ENCODE results near the gene FAAP24. TPM values are rescaled to one million over a fixed set of nuclear protein-coding genes. Genes with fewer than 3 reads are reported as not detected.
"Not testable (repeated sequence)": the region's sequence is repeated elsewhere in the genome, so short reads cannot be mapped to it uniquely, and the experiment has no call there.

FAAP24 gene
- total and polyA plus RNA-seq, 2 donors (not counting 3 experiments of a cell fraction or from before 2014, with no cell fraction given) = 2.0 to 4.4 TPM

DNA sequence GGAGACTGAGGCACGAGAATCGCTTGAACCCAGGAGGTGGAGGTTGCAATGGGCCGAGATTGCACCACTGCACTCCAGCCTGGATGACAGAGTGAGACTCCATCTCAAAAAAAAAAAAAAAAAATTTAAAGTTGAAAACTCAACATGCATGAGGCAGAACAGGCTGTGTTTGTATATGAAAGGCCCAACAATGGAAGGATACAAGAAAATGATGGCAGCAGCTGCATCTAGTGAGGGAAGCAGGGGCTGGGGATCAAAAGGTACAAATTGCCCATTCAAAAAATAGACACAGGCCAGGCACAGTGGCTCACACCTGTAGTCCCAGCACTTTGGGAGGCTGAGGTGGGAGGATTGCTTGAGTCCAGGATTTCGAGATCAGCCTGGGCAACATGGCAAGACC is 5.8 kb downstream of the FAAP24 start:
- H4K20me1 ChIP-seq (replicated peaks; ENCODE audit: control insufficient read depth, extremely low read depth, insufficient read depth, low read length); H2AFZ ChIP-seq (ENCODE audit: low read depth, low read length); H3K9me1 ChIP-seq (replicated peaks; ENCODE audit: control insufficient read depth, extremely low read depth, insufficient read depth, low read length); H3K4me1 ChIP-seq (ENCODE audit: control insufficient read depth, extremely low read depth, insufficient read depth, low read length); POLR2A ChIA-PET; H3K9ac ChIP-seq (replicated peaks; ENCODE audit: extremely low read depth, insufficient read depth, low read length); FAIRE-seq; H3K4me3 ChIP-seq (replicated peaks in 1 of 3; ENCODE audit: insufficient read depth in 1 of 3, low read depth in 1 of 3, low read length in 3 of 3); H3K4me2 ChIP-seq (ENCODE audit: insufficient read depth, low read length); H3K9me3 ChIP-seq (replicated peaks; ENCODE audit: control insufficient read depth, insufficient read depth, low read length); DNase-seq (ENCODE audit: low read depth, low spot score); H3K27ac ChIP-seq (ENCODE audit: insufficient read depth, low read depth, low read length); H3K27me3 ChIP-seq (ENCODE audit: control insufficient read depth in 2 of 2, insufficient read depth in 2 of 2, low read length in 2 of 2); H3K36me3 ChIP-seq (ENCODE audit: control insufficient read depth in 2 of 2, extremely low read depth in 1 of 2, insufficient read depth in 2 of 2, low read length in 2 of 2); H3K79me2 ChIP-seq (ENCODE audit: control insufficient read depth, insufficient read depth, low read length); dilution Hi-C loops (cut with MboI; ENCODE audit: extremely low pct_ligation_motif_present, low sequenced_read_pairs); BruUV-seq (replicated peaks): not testable (repeated sequence)
- CTCF ChIA-PET = interaction anchor here (1.0 to 3.8 kb wide), 5 partner anchors 63 to 207 kb away, joined by 4 to 28 read pairs (median 16); no protein-coding TSS in a partner anchor
- intact Hi-C loops (cut with micrococcal nuclease) = loop anchor here (2.0 to 10.0 kb wide), 2 partner anchors 107 to 199 kb away; partner anchors contain the start of gene GPATCH1

DNA sequence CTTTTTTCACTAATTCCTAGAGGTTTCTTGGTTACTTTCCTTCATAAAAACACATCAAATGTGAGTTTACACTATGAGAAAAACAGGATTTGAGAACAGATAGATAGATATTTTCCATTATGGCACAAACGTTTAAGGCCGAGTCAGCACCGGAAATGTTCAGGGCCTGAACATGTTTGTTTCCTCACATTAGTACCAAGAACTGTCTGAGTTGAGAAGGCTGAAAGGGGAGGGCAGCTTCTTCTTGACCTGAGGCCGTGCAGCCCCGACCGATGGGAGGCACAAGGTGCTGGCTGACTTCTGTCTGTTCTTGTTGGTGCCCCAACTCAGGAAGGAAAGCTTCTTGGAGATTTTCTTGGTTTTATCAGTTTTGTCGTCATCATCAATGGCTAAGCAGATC is 7.8 kb downstream of the FAAP24 start:
- H3K27ac ChIP-seq (ENCODE audit: insufficient read depth, low read depth, low read length); BruUV-seq (replicated peaks); CTCF ChIA-PET; H4K20me1 ChIP-seq (replicated peaks; ENCODE audit: control insufficient read depth, extremely low read depth, insufficient read depth, low read length); H3K4me2 ChIP-seq (ENCODE audit: insufficient read depth, low read length); H2AFZ ChIP-seq (ENCODE audit: low read depth, low read length); dilution Hi-C loops (cut with MboI; ENCODE audit: extremely low pct_ligation_motif_present, low sequenced_read_pairs); DNase-seq (ENCODE audit: low read depth, low spot score); POLR2A ChIA-PET; FAIRE-seq; H3K4me3 ChIP-seq (replicated peaks in 1 of 3; ENCODE audit: insufficient read depth in 1 of 3, low read depth in 1 of 3, low read length in 3 of 3); H3K9ac ChIP-seq (replicated peaks; ENCODE audit: extremely low read depth, insufficient read depth, low read length); H3K27me3 ChIP-seq (ENCODE audit: control insufficient read depth in 2 of 2, insufficient read depth in 2 of 2, low read length in 2 of 2); H3K9me1 ChIP-seq (replicated peaks; ENCODE audit: control insufficient read depth, extremely low read depth, insufficient read depth, low read length); H3K36me3 ChIP-seq (ENCODE audit: control insufficient read depth in 2 of 2, extremely low read depth in 1 of 2, insufficient read depth in 2 of 2, low read length in 2 of 2); H3K9me3 ChIP-seq (replicated peaks; ENCODE audit: control insufficient read depth, insufficient read depth, low read length); H3K4me1 ChIP-seq (ENCODE audit: control insufficient read depth, extremely low read depth, insufficient read depth, low read length); H3K79me2 ChIP-seq (ENCODE audit: control insufficient read depth, insufficient read depth, low read length): not testable (repeated sequence)
- intact Hi-C loops (cut with micrococcal nuclease) = loop anchor here (10.0 kb wide), 1 partner anchor 105 kb away; the partner anchor contains the start of gene GPATCH1

GRCh38 chr19:32982488-32982887 is 10.4 kb downstream of the FAAP24 start:
- H3K4me1 ChIP-seq (ENCODE audit: control insufficient read depth, extremely low read depth, insufficient read depth, low read length); H3K27ac ChIP-seq (ENCODE audit: insufficient read depth, low read depth, low read length); CTCF ChIA-PET; dilution Hi-C loops (cut with MboI; ENCODE audit: extremely low pct_ligation_motif_present, low sequenced_read_pairs); H3K9ac ChIP-seq (replicated peaks; ENCODE audit: extremely low read depth, insufficient read depth, low read length); H3K36me3 ChIP-seq (ENCODE audit: control insufficient read depth in 2 of 2, extremely low read depth in 1 of 2, insufficient read depth in 2 of 2, low read length in 2 of 2); H3K27me3 ChIP-seq (ENCODE audit: control insufficient read depth in 2 of 2, insufficient read depth in 2 of 2, low read length in 2 of 2); H3K9me3 ChIP-seq (replicated peaks; ENCODE audit: control insufficient read depth, insufficient read depth, low read length); H4K20me1 ChIP-seq (replicated peaks; ENCODE audit: control insufficient read depth, extremely low read depth, insufficient read depth, low read length); H2AFZ ChIP-seq (ENCODE audit: low read depth, low read length); H3K4me2 ChIP-seq (ENCODE audit: insufficient read depth, low read length); POLR2A ChIA-PET; H3K79me2 ChIP-seq (ENCODE audit: control insufficient read depth, insufficient read depth, low read length); H3K4me3 ChIP-seq (replicated peaks in 1 of 3; ENCODE audit: insufficient read depth in 1 of 3, low read depth in 1 of 3, low read length in 3 of 3); H3K9me1 ChIP-seq (replicated peaks; ENCODE audit: control insufficient read depth, extremely low read depth, insufficient read depth, low read length); DNase-seq (ENCODE audit: low read depth, low spot score); intact Hi-C loops (cut with micrococcal nuclease); FAIRE-seq; BruUV-seq (replicated peaks): not testable (repeated sequence)

DNA sequence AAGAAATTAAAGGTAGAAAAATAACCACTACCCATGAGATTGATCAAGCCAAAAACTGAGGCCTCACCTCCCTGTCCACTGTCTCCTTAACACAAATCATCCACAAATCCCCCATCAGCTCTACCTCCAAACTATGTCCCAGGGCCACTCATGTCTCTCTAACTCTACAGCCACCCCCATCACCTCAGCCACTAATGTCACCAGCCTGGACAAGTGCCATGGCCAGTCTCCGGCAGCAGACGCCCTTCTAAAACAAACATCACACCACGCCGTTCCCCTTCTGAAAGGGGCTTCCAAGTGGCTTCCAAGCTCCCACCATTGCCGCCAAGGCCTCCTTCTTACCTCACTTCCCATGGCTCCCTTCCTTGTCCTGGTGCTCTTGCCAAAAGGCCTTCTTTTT is 16.2 kb downstream of the FAAP24 start:
- H3K27ac ChIP-seq (ENCODE audit: insufficient read depth, low read depth, low read length); BruUV-seq (replicated peaks); H3K27me3 ChIP-seq (ENCODE audit: control insufficient read depth in 2 of 2, insufficient read depth in 2 of 2, low read length in 2 of 2); H3K4me2 ChIP-seq (ENCODE audit: insufficient read depth, low read length); H3K9me1 ChIP-seq (replicated peaks; ENCODE audit: control insufficient read depth, extremely low read depth, insufficient read depth, low read length); H3K9ac ChIP-seq (replicated peaks; ENCODE audit: extremely low read depth, insufficient read depth, low read length); H3K4me1 ChIP-seq (ENCODE audit: control insufficient read depth, extremely low read depth, insufficient read depth, low read length); FAIRE-seq; H3K36me3 ChIP-seq (ENCODE audit: control insufficient read depth in 2 of 2, extremely low read depth in 1 of 2, insufficient read depth in 2 of 2, low read length in 2 of 2); POLR2A ChIA-PET; H3K4me3 ChIP-seq (replicated peaks in 1 of 3; ENCODE audit: insufficient read depth in 1 of 3, low read depth in 1 of 3, low read length in 3 of 3); DNase-seq (ENCODE audit: low read depth, low spot score); H4K20me1 ChIP-seq (replicated peaks; ENCODE audit: control insufficient read depth, extremely low read depth, insufficient read depth, low read length); H2AFZ ChIP-seq (ENCODE audit: low read depth, low read length); H3K79me2 ChIP-seq (ENCODE audit: control insufficient read depth, insufficient read depth, low read length); dilution Hi-C loops (cut with MboI; ENCODE audit: extremely low pct_ligation_motif_present, low sequenced_read_pairs); intact Hi-C loops (cut with micrococcal nuclease); H3K9me3 ChIP-seq (replicated peaks; ENCODE audit: control insufficient read depth, insufficient read depth, low read length): not testable (repeated sequence)
- CTCF ChIA-PET = interaction anchor here (1.5 kb wide), 1 partner anchor 12 kb away, joined by 5 read pairs; no protein-coding TSS in a partner anchor

All from endothelial cell of umbilical vein (primary cell).